GM23248 (cell line): ENCODE data around the gene ZCCHC17. TPM values are rescaled to one million over a fixed set of nuclear protein-coding genes. Genes with fewer than 3 reads are reported as not detected.

Experiments
- DNase-seq: peaks from one replicate; pipeline ENCODE4 v3.0.0-alpha.2; 2015
- H2AFZ ChIP-seq: fragments of 200-600 bp; sonication (generic); 2 replicates; pipeline ENCODE4 v1.6.1; 2016; ENCODE audit warnings: antibody characterized with exemption
- H3F3A ChIP-seq: fragments of 200-600 bp; sonication (generic); 2 replicates; pipeline ENCODE4 v1.6.1; 2016; ENCODE audit warnings: mild to moderate bottlenecking, antibody characterized with exemption, mixed run types; ENCODE audit not compliant: insufficient read depth
- H3K27ac ChIP-seq: fragments of 200-600 bp; sonication (generic); 2 replicates; pipeline ENCODE4 v1.5.1; 2016; ENCODE audit warnings: mild to moderate bottlenecking
- H3K27me3 ChIP-seq: fragments of 200-600 bp; sonication (generic); replicated peaks from 2 replicates; pipeline ENCODE4 v1.6.1; 2016; ENCODE audit warnings: mild to moderate bottlenecking; ENCODE audit not compliant: insufficient read depth
- H3K36me3 ChIP-seq: fragments of 200-600 bp; sonication (generic); 2 replicates; pipeline ENCODE4 v1.6.1; 2016; ENCODE audit warnings: low read depth, mild to moderate bottlenecking
- H3K4me1 ChIP-seq: fragments of 200-600 bp; sonication (generic); 2 replicates; pipeline ENCODE4 v1.6.1; 2016; ENCODE audit warnings: mild to moderate bottlenecking; ENCODE audit not compliant: insufficient read depth
- H3K4me2 ChIP-seq: fragments of 200-600 bp; sonication (generic); one replicate; pipeline ENCODE4 v1.6.1; 2016; ENCODE audit warnings: mild to moderate bottlenecking; ENCODE audit not compliant: unreplicated experiment
- H3K4me3 ChIP-seq: fragments of 200-600 bp; sonication (generic); 2 replicates; pipeline ENCODE4 v1.5.1; 2016; ENCODE audit warnings: mild to moderate bottlenecking
- H3K79me2 ChIP-seq: fragments of 200-600 bp; sonication (generic); 2 replicates; pipeline ENCODE4 v1.6.1; 2016; ENCODE audit warnings: mild to moderate bottlenecking; ENCODE audit not compliant: insufficient read depth
- H3K9ac ChIP-seq: fragments of 200-600 bp; sonication (generic); 2 replicates; pipeline ENCODE4 v1.6.1; 2016; ENCODE audit warnings: mild to moderate bottlenecking
- H3K9me2 ChIP-seq: fragments of 200-600 bp; sonication (generic); 2 replicates; pipeline ENCODE4 v1.6.1; 2016; ENCODE audit warnings: mixed run types, mild to moderate bottlenecking, moderate library complexity; ENCODE audit not compliant: insufficient read depth
- H3K9me3 ChIP-seq: fragments of 200-600 bp; sonication (generic); one replicate; pipeline ENCODE4 v1.6.1; 2017; ENCODE audit warnings: low read depth
- H4K20me1 ChIP-seq: fragments of 200-600 bp; sonication (generic); 2 replicates; pipeline ENCODE4 v1.6.0; 2016; ENCODE audit not compliant: insufficient read depth
- EZH2 ChIP-seq: fragments of 200-600 bp; sonication (generic); IDR thresholded peaks from 2 replicates; pipeline ENCODE4 v1.6.1; 2018; ENCODE audit warnings: antibody characterized with exemption, mild to moderate bottlenecking; ENCODE audit not compliant: insufficient read depth, poor library complexity, severe bottlenecking
- EZH2phosphoT487 ChIP-seq: fragments of 200-600 bp; sonication (generic); IDR thresholded peaks from 2 replicates; pipeline ENCODE4 v1.6.1; 2018; ENCODE audit warnings: antibody characterized with exemption, moderate library complexity, mild to moderate bottlenecking, low read depth; ENCODE audit not compliant: insufficient read depth
- WGBS, 2 experiments: methylation state at CpG; one replicate each; pipeline ENCODE4 v1.1.6; 2015 to 2017; ENCODE audit warnings: low lambda C conversion rate in 2 of 2, low coverage in 1 of 2; ENCODE audit errors: missing lambda C conversion rate in 2 of 2; 5-methylcytosine and 5-hydroxymethylcytosine counted together
- in situ Hi-C: fragments of 300-500 bp; cut with MboI; formaldehyde crosslinking; loops from 2 replicates; pipeline ENCODE4 v1.15.0; 2020
- polyA plus RNA-seq: library from polyadenylated mRNA; unstranded; fragments of >200 nt; fragmentation: Nextera tagmentation; extraction: Ambion mirVana; gene quantifications from 2 replicates; pipeline ENCODE4 v1.2.1, GENCODE V29; 2016
- total RNA-seq: library from RNA; depleted of rRNA; stranded (reverse); fragments of >200 nt; shearing (Covaris generic); gene quantifications from 2 replicates; pipeline ENCODE4 v1.2.3, GENCODE V29; 2014

Gene ZCCHC17
- total and polyA plus RNA-seq, 2 experiments from 2014 or later = 34.8 to 65.6 TPM

DNA sequence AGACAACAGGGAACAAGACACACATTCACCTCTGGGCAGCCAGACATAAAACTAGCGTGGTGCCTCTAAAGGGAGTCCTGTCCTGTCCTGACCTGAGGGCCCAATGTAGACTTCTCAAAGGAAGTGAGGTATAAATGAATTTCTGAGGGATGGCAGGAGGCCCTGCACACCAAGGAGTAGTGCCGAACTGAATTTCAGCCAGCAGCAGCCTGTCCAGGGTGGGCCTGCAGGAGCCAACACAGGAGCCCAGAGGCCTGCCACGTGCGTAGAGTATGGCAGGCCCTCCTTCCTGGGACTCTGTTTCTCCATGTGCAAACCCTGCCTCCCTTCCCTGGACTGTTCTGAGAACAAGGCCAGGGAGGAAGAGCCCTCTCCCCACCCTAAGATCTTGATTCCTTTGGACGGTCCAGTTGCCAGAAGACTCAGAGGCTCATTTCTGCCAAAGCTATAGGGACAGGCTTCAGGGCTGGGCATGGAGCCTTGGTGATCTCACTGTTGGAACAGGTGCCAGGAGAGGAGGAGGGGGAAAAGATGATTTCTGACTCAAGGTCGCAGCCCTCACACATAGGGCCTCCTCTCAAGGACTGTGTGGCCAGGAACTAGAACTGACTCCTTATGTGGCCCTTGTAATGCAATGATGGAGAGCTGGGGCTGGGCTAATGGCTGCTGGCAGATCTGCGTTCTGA is 77.8 kb downstream of the ZCCHC17 start:
- H3K9ac ChIP-seq = no peak overlapping the region
- H3F3A ChIP-seq = peaks cover 10% of the 10 kb centered on the region
- no peaks in the 10 kb centered on the region for H3K36me3 ChIP-seq
- H3K9me3 ChIP-seq = no peaks in the 10 kb centered on the region
- H3K4me2 ChIP-seq = peak overlapping the region; percentile 89
- WGBS, 2 experiments = 43 to 46% methylated on average over 7 of the region's 7 CpGs
- peak; percentile 88 for DNase-seq
- in situ Hi-C loops = no loop called here
- H3K27me3 ChIP-seq = no peaks in the 10 kb centered on the region
- H3K9me2 ChIP-seq = no peaks in the 10 kb centered on the region
- no peaks in the 10 kb centered on the region for H4K20me1 ChIP-seq
- no peak overlapping the region for H3K4me3 ChIP-seq
- H3K4me1 ChIP-seq = peaks cover 25% of the 10 kb centered on the region
- H2AFZ ChIP-seq = no peak overlapping the region
- TF ChIP-seq EZH2 (no peak), EZH2phosphoT487 (no peak)
- H3K27ac ChIP-seq = peak overlapping the region; percentile 28
- H3K79me2 ChIP-seq = no peaks in the 10 kb centered on the region

GRCh38 chr1:31376375-31377134 is 79.7 kb downstream of the ZCCHC17 start:
- no peaks in the 10 kb centered on the region for H3K79me2 ChIP-seq
- no peak overlapping the region for H3K4me3 ChIP-seq
- WGBS, 2 experiments = 35 to 44% methylated on average over 8 of the region's 8 CpGs
- H3K27me3 ChIP-seq = no peaks in the 10 kb centered on the region
- no peaks in the 10 kb centered on the region for H3K9me3 ChIP-seq
- no peaks in the 10 kb centered on the region for H3K9me2 ChIP-seq
- H3F3A ChIP-seq = peaks cover 10% of the 10 kb centered on the region
- H3K4me1 ChIP-seq = peaks cover 28% of the 10 kb centered on the region
- no peak overlapping the region for H2AFZ ChIP-seq
- no peak overlapping the region for H3K27ac ChIP-seq
- DNase-seq = peak; percentile 97
- TF ChIP-seq EZH2phosphoT487 (no peak), EZH2 (no peak)
- in situ Hi-C loops = no loop called here
- no peaks in the 10 kb centered on the region for H3K36me3 ChIP-seq
- no peaks in the 10 kb centered on the region for H4K20me1 ChIP-seq
- no peak overlapping the region for H3K9ac ChIP-seq
- no peak overlapping the region for H3K4me2 ChIP-seq

DNA sequence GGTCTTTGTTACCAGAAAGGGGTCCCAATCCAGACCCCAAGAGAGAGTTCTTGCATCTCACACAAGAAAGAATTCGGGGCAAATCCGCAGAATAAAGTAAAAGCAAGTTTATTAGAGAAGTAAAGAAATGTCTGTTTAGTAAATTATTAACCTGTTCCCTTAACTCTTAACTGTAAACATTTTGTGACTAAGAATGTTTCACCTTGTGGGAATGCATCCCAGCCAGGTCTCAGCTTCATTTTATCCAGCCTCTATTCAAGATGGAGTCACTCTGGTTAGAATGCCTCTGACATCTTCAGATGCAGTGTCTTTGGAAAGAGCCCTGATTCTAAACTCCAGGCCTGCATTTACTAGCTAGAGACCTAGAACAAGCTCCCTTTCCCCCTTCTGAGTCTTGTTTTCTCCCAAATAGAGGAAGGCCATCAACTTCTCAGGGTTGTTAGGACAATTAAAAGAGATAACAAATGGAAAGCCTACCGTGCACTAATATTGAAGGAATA is 80.6 kb downstream of the ZCCHC17 start:
- Histone ChIP-seq H3K9me3 (no peaks in the 10 kb centered on the region), H3K79me2 (no peaks in the 10 kb centered on the region), H3K27ac (no peak overlapping the region), H3K9ac (no peak overlapping the region), H3K27me3 (no peaks in the 10 kb centered on the region), H3K4me1 (peaks cover 31% of the 10 kb centered on the region), H3F3A (peaks cover 10% of the 10 kb centered on the region), H3K36me3 (no peaks in the 10 kb centered on the region), H3K4me3 (no peak overlapping the region), H4K20me1 (no peaks in the 10 kb centered on the region), H3K4me2 (no peak overlapping the region), H2AFZ (no peak overlapping the region), H3K9me2 (no peaks in the 10 kb centered on the region)
- WGBS, 2 experiments = 96 to 98% methylated on average over 3 of the region's 3 CpGs
- in situ Hi-C loops = no loop called here
- no peak for DNase-seq
- TF ChIP-seq EZH2phosphoT487 = no peak
- TF ChIP-seq EZH2 = no peak

GRCh38 chr1:31378001-31378400 is 81.2 kb downstream of the ZCCHC17 start:
- Histone ChIP-seq H3K27me3 (no peaks in the 10 kb centered on the region), H3K36me3 (no peaks in the 10 kb centered on the region)
- in situ Hi-C loops = no loop called here

More at GRCh38 chr1:31378001-31378400, 81.2 kb downstream of the ZCCHC17 start:
- Histone ChIP-seq H3K4me1 (peaks cover 25% of the 10 kb centered on the region), H3K9me3 (no peaks in the 10 kb centered on the region), H3F3A (peaks cover 10% of the 10 kb centered on the region), H3K79me2 (no peaks in the 10 kb centered on the region), H3K9ac (no peak overlapping the region), H4K20me1 (no peaks in the 10 kb centered on the region), H2AFZ (no peak overlapping the region), H3K4me2 (no peak overlapping the region), H3K9me2 (no peaks in the 10 kb centered on the region), H3K4me3 (no peak overlapping the region), H3K27ac (no peak overlapping the region)
- no peak for DNase-seq
- TF ChIP-seq EZH2 = no peak
- no peak for TF ChIP-seq EZH2phosphoT487
